HepG2 (cell line): ENCODE data around the gene ZBP1. TPM values are rescaled to one million over a fixed set of nuclear protein-coding genes. Genes with fewer than 3 reads are reported as not detected.

Source experiments
- CEBPB ChIP-seq: IDR thresholded peaks from 2 replicates; pipeline ENCODE4 v1.6.1; 2011; ENCODE audit warnings: low read depth, low read length, improper control_type of control experiment, borderline replicate concordance
- ETV5 ChIP-seq: IDR thresholded peaks from 2 replicates; pipeline ENCODE4 v1.6.1; 2018; ENCODE audit warnings: missing biosample characterization, missing genetic modification reagents, inconsistent platforms, borderline replicate concordance
- HNF4G ChIP-seq, 2 experiments: sonication (generic) in 1 of 2; formaldehyde crosslinking in 1 of 2; IDR thresholded peaks; 2 replicates each; pipeline versions ENCODE4 v1.4.0 to v1.6.1; 2011 to 2020; ENCODE audit warnings: borderline replicate concordance in 2 of 2, low read depth in 2 of 2, mild to moderate bottlenecking in 2 of 2, low read length in 1 of 2, missing genetic modification reagents in 1 of 2, moderate library complexity in 1 of 2
- KDM2A ChIP-seq: sonication (generic); formaldehyde crosslinking; IDR thresholded peaks from 2 replicates; pipeline ENCODE4 v1.4.0; 2020; ENCODE audit warnings: low read depth, missing genetic modification reagents, borderline replicate concordance
- KDM4B ChIP-seq: sonication (generic); formaldehyde crosslinking; IDR thresholded peaks from 2 replicates; pipeline ENCODE4 v1.4.0; 2020; ENCODE audit warnings: missing genetic modification reagents
- NCOA2 ChIP-seq: sonication (generic); formaldehyde crosslinking; IDR thresholded peaks from 2 replicates; pipeline ENCODE4 v1.8.0; 2022; ENCODE audit warnings: inconsistent platforms
- NFKB2 ChIP-seq: sonication (generic); formaldehyde crosslinking; IDR thresholded peaks from 2 replicates; pipeline ENCODE4 v1.4.0; 2020; ENCODE audit warnings: missing genetic modification reagents, borderline replicate concordance
- PREB ChIP-seq: sonication (generic); formaldehyde crosslinking; IDR thresholded peaks from 2 replicates; pipeline ENCODE4 v1.4.0; 2020; ENCODE audit warnings: missing genetic modification reagents
- RARG ChIP-seq: sonication (generic); formaldehyde crosslinking; IDR thresholded peaks from 2 replicates; pipeline ENCODE4 v1.4.0; 2020; ENCODE audit warnings: low read depth, mild to moderate bottlenecking, missing genetic modification reagents
- SOX6 ChIP-seq, 2 experiments: fragments of 450-650 bp in 1 of 2; sonication (generic) in 1 of 2; formaldehyde crosslinking in 1 of 2; IDR thresholded peaks; 2 replicates each; pipeline versions ENCODE4 v1.4.0 to v1.6.1; 2017 to 2020; ENCODE audit warnings: antibody characterized with exemption in 1 of 2, mild to moderate bottlenecking in 1 of 2, missing genetic modification reagents in 1 of 2
- XRCC5 ChIP-seq: fragments of 200-400 bp; formaldehyde crosslinking; optimal IDR thresholded peaks from 2 replicates; pipeline ENCODE3; 2017; ENCODE audit warnings: mild to moderate bottlenecking, low read length
- ZNF234 ChIP-seq: sonication (generic); formaldehyde crosslinking; conservative IDR thresholded peaks from 2 replicates; pipeline ENCODE4 v1.5.1; 2020; ENCODE audit warnings: mild to moderate bottlenecking, missing genetic modification reagents
- ZNF367 ChIP-seq: sonication (generic); formaldehyde crosslinking; IDR thresholded peaks from 2 replicates; pipeline ENCODE4 v1.4.0; 2020; ENCODE audit warnings: missing genetic modification reagents, borderline replicate concordance
- ZNF441 ChIP-seq: sonication (generic); formaldehyde crosslinking; IDR thresholded peaks from 2 replicates; pipeline ENCODE4 v1.7.0; 2021; ENCODE audit warnings: missing genetic modification reagents, borderline replicate concordance
- ZNF549 ChIP-seq: sonication (generic); formaldehyde crosslinking; IDR thresholded peaks from 2 replicates; pipeline ENCODE4 v1.5.0; 2020; ENCODE audit warnings: missing genetic modification reagents
- polyA plus RNA-seq, 8 experiments: library from polyadenylated mRNA; depleted of rRNA in 3 of 8; stranded (reverse) in 7 of 8; unstranded in 1 of 8; fragments of >200 nt; fragmentation: Illumina TruSeq in 4 of 8; extraction: Trizol in 4 of 8; gene quantifications; 2 replicates each; pipeline versions ENCODE4 v1.2.1 to v1.2.3, GENCODE V29; 2011 to 2016; ENCODE audit warnings: low read depth in 4 of 8, missing spikeins in 1 of 8, mixed read lengths in 1 of 8; ENCODE audit not compliant: insufficient read depth in 1 of 8
- total RNA-seq, 5 experiments: library from RNA; depleted of rRNA; stranded (reverse); fragments of >200 nt; fragmentation: Illumina TruSeq; extraction: Trizol; gene quantifications; 2 replicates each; pipeline ENCODE4 v1.2.3, GENCODE V29; 2016; ENCODE audit warnings: low read depth in 1 of 5
- TF ChIP-seq, protein P1 (sequence below): sonication (generic); formaldehyde crosslinking; conservative IDR thresholded peaks from 2 replicates; pipeline ENCODE4 v1.8.0; 2022; ENCODE audit warnings: missing genetic modification reagents
- TF ChIP-seq, protein P2 (sequence below): sonication (generic); formaldehyde crosslinking; IDR thresholded peaks from 2 replicates; pipeline ENCODE4 v1.5.0; 2020; ENCODE audit warnings: mild to moderate bottlenecking, missing genetic modification reagents, borderline replicate concordance
- TF ChIP-seq, protein P3 (sequence below): sonication (generic); formaldehyde crosslinking; IDR thresholded peaks from 2 replicates; pipeline ENCODE4 v1.4.0; 2020; ENCODE audit warnings: missing genetic modification reagents; ENCODE audit errors: not compliant biosample characterization
- TF ChIP-seq, protein P4 (sequence below): sonication (generic); formaldehyde crosslinking; IDR thresholded peaks from 2 replicates; pipeline ENCODE4 v1.5.0; 2020; ENCODE audit warnings: missing genetic modification reagents

ZBP1 gene
- total and polyA plus RNA-seq, 2 of the 13 experiments (the other 11 are each of a cell fraction or from before 2014, with no cell fraction given), result not detected

- peak; percentile 78; the same call in 1 of the 2 replicates for TF ChIP-seq KDM2A (CRISPR knock-in tag)
- TF ChIP-seq PREB (CRISPR knock-in tag), result no peak
- peak; percentile 88; the same call in 1 of the 2 replicates for TF ChIP-seq KDM4B
- TF ChIP-seq ZNF234 (CRISPR knock-in tag), result no peak
- no peak for TF ChIP-seq CEBPB
- TF ChIP-seq ZNF441 (CRISPR knock-in tag), result peak; percentile 78; the same call in 1 of the 2 replicates
- no peak for TF ChIP-seq XRCC5
- TF ChIP-seq, protein P1, sequence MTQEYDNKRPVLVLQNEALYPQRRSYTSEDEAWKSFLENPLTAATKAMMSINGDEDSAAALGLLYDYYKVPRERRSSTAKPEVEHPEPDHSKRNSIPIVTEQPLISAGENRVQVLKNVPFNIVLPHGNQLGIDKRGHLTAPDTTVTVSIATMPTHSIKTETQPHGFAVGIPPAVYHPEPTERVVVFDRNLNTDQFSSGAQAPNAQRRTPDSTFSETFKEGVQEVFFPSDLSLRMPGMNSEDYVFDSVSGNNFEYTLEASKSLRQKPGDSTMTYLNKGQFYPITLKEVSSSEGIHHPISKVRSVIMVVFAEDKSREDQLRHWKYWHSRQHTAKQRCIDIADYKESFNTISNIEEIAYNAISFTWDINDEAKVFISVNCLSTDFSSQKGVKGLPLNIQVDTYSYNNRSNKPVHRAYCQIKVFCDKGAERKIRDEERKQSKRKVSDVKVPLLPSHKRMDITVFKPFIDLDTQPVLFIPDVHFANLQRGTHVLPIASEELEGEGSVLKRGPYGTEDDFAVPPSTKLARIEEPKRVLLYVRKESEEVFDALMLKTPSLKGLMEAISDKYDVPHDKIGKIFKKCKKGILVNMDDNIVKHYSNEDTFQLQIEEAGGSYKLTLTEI (CRISPR knock-in tag), result no peak
- TF ChIP-seq ZNF549 (CRISPR knock-in tag), result no peak
- TF ChIP-seq, protein P2, sequence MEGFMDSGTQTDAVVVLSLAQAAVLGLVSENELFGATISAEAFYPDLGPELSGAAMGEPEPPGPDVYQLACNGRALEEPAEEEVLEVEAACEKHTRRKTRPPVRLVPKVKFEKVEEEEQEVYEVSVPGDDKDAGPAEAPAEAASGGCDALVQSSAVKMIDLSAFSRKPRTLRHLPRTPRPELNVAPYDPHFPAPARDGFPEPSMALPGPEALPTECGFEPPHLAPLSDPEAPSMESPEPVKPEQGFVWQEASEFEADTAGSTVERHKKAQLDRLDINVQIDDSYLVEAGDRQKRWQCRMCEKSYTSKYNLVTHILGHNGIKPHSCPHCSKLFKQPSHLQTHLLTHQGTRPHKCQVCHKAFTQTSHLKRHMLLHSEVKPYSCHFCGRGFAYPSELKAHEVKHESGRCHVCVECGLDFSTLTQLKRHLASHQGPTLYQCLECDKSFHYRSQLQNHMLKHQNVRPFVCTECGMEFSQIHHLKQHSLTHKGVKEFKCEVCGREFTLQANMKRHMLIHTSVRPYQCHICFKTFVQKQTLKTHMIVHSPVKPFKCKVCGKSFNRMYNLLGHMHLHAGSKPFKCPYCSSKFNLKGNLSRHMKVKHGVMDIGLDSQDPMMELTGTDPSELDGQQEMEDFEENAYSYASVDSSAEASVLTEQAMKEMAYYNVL (CRISPR knock-in tag), result 0 out of 2 replicates have a peak, but pooled peaks have one; percentile 70
- peak; percentile 68; the same call in 1 of the 2 replicates for TF ChIP-seq ETV5
- TF ChIP-seq HNF4G (IDR thresholded peaks at IDR 0.05; ENCODE audit: borderline replicate concordance, low read depth, low read length), result peak; percentile 87
- peak; percentile 88; the same call in 1 of the 2 replicates for TF ChIP-seq HNF4G (CRISPR knock-in tag; IDR thresholded peaks at IDR 0.05; ENCODE audit: borderline replicate concordance, low read depth)
- no peak for TF ChIP-seq SOX6 (IDR thresholded peaks at IDR 0.05)
- TF ChIP-seq SOX6 (CRISPR knock-in tag; IDR thresholded peaks at IDR 0.05), result peak; percentile 97
- TF ChIP-seq ZNF367, result no peak
- TF ChIP-seq, protein P3, sequence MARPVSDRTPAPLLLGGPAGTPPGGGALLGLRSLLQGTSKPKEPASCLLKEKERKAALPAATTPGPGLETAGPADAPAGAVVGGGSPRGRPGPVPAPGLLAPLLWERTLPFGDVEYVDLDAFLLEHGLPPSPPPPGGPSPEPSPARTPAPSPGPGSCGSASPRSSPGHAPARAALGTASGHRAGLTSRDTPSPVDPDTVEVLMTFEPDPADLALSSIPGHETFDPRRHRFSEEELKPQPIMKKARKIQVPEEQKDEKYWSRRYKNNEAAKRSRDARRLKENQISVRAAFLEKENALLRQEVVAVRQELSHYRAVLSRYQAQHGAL (CRISPR knock-in tag), result no peak
- no peak for TF ChIP-seq RARG
- TF ChIP-seq NCOA2 (CRISPR knock-in tag), result peak; percentile 94
- TF ChIP-seq NFKB2 (CRISPR knock-in tag), result peak; percentile 72; the same call in 1 of the 2 replicates
- TF ChIP-seq, protein P4, sequence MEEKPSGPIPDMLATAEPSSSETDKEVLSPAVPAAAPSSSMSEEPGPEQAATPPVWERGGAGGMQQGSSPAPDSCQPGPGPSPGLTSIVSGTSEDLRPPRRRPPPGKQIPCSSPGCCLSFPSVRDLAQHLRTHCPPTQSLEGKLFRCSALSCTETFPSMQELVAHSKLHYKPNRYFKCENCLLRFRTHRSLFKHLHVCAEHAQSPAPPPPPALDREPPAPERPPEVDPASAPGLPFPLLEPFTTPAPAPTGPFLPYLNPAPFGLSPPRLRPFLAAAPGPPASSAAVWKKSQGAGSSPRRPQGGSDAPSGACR, result peak; percentile 63; the same call in 1 of the 2 replicates
Measured at GRCh38 chr20:57587278-57587988, 32.8 kb downstream of the ZBP1 start (continued).
